B cell (primary cell): Measurements from ENCODE around the gene SLC44A1.

Experiments used
- EZH2 ChIP-seq: IDR thresholded peaks from 2 replicates; pipeline ENCODE4 v1.6.1; 2012; ENCODE audit warnings: borderline replicate concordance, low read depth, mild to moderate bottlenecking, moderate library complexity, low read length; ENCODE audit not compliant: insufficient read depth, poor library complexity, severe bottlenecking
- TF ChIP-seq, protein P1 (sequence below): fragments of 200-600 bp; IDR thresholded peaks from one replicate; pipeline ENCODE4 v1.8.0; 2022; ENCODE audit warnings: antibody characterized with exemption, mild to moderate bottlenecking

DNA sequence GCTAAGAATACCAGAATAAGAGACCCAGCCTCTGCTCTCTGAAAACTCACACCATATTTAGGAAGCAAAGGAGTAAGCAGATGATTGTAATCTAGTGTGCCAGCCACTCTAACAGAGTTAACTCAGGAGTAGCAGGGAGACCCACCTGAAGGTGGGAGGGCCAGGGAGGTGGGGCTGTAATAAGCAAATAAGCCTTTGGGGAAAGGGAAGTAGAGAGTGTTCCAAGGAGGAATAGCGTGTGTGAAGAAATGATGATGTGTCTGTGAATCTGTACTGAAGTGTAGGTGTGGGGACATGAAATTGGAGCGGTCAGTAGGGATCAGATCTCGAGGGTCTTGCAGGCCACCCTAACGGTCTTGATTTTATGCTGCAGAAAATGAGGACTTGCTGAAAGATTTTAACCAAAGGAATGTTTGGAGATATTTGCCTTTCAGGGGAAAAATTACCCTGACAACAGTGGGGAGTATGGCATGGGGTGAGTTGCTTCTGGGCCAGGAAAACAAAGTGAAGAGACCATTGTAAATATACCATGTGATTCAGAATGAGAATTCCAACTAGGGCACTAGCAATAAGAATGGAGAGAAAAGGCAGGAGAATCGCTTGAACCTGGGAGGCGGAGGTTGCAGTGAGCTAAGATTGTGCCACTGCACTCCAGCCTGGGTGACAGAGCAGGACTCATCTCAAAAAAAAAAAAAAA is 159.2 kb downstream of the SLC44A1 start:
- TF ChIP-seq, protein P1, sequence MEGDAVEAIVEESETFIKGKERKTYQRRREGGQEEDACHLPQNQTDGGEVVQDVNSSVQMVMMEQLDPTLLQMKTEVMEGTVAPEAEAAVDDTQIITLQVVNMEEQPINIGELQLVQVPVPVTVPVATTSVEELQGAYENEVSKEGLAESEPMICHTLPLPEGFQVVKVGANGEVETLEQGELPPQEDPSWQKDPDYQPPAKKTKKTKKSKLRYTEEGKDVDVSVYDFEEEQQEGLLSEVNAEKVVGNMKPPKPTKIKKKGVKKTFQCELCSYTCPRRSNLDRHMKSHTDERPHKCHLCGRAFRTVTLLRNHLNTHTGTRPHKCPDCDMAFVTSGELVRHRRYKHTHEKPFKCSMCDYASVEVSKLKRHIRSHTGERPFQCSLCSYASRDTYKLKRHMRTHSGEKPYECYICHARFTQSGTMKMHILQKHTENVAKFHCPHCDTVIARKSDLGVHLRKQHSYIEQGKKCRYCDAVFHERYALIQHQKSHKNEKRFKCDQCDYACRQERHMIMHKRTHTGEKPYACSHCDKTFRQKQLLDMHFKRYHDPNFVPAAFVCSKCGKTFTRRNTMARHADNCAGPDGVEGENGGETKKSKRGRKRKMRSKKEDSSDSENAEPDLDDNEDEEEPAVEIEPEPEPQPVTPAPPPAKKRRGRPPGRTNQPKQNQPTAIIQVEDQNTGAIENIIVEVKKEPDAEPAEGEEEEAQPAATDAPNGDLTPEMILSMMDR: no peak
- TF ChIP-seq EZH2: no peak
